HepG2 (cell line): ENCODE data around the gene GDPD1. TPM values are rescaled to one million over a fixed set of nuclear protein-coding genes. Genes with fewer than 3 reads are reported as not detected.
A peak's percentile ranks its signal among the peaks of the same experiment; 100 is the strongest.

Experiments used
- CEBPZ ChIP-seq: IDR thresholded peaks from 2 replicates; pipeline ENCODE4 v1.6.1; 2012; ENCODE audit warnings: low read length, improper control_type of control experiment
- DZIP1 ChIP-seq: sonication (generic); formaldehyde crosslinking; IDR thresholded peaks from 2 replicates; pipeline ENCODE4 v1.5.0; 2020; ENCODE audit warnings: mild to moderate bottlenecking, missing genetic modification reagents
- ERF ChIP-seq: IDR thresholded peaks from 2 replicates; pipeline ENCODE4 v1.6.1; 2018; ENCODE audit warnings: missing biosample characterization, missing genetic modification reagents
- HMGXB3 ChIP-seq: sonication (generic); formaldehyde crosslinking; IDR thresholded peaks from 2 replicates; pipeline ENCODE4 v1.4.0; 2020; ENCODE audit warnings: missing genetic modification reagents, borderline replicate concordance
- HOXA9 ChIP-seq: sonication (generic); formaldehyde crosslinking; IDR thresholded peaks from 2 replicates; pipeline ENCODE4 v1.8.1; 2022; ENCODE audit warnings: missing genetic modification reagents, mild to moderate bottlenecking, moderate library complexity, borderline replicate concordance
- MATR3 ChIP-seq: sonication (generic); formaldehyde crosslinking; IDR thresholded peaks from 2 replicates; pipeline ENCODE4 v1.4.0; 2020; ENCODE audit warnings: missing genetic modification reagents
- MTA3 ChIP-seq: sonication (generic); formaldehyde crosslinking; IDR thresholded peaks from 2 replicates; pipeline ENCODE4 v1.4.0; 2020; ENCODE audit warnings: missing genetic modification reagents
- MTF1 ChIP-seq: sonication (generic); formaldehyde crosslinking; IDR thresholded peaks from 2 replicates; pipeline ENCODE4 v1.5.0; 2020; ENCODE audit warnings: missing genetic modification reagents
- NKX3-1 ChIP-seq: sonication (generic); formaldehyde crosslinking; IDR thresholded peaks from 2 replicates; pipeline ENCODE4 v1.5.0; 2020; ENCODE audit warnings: missing genetic modification reagents
- PBX3 ChIP-seq: sonication (generic); formaldehyde crosslinking; IDR thresholded peaks from 2 replicates; pipeline ENCODE4 v1.8.1; 2023; ENCODE audit warnings: missing genetic modification reagents, inconsistent platforms, borderline replicate concordance
- REXO4 ChIP-seq: sonication (generic); formaldehyde crosslinking; IDR thresholded peaks from 2 replicates; pipeline ENCODE4 v1.8.0; 2022; ENCODE audit warnings: missing genetic modification reagents, mild to moderate bottlenecking, borderline replicate concordance
- ZNF124 ChIP-seq: sonication (generic); formaldehyde crosslinking; IDR thresholded peaks from 2 replicates; pipeline ENCODE4 v1.4.0; 2020; ENCODE audit warnings: missing genetic modification reagents
- ZNF282 ChIP-seq: fragments of 450-650 bp; IDR thresholded peaks from 2 replicates; pipeline ENCODE4 v1.6.1; 2018; ENCODE audit not compliant: partially characterized antibody
- ZNF784 ChIP-seq: sonication (generic); formaldehyde crosslinking; IDR thresholded peaks from 2 replicates; pipeline ENCODE4 v1.5.1; 2020; ENCODE audit warnings: missing genetic modification reagents, mild to moderate bottlenecking, borderline replicate concordance
- ZNF841 ChIP-seq: sonication (generic); formaldehyde crosslinking; IDR thresholded peaks from 2 replicates; pipeline ENCODE4 v1.8.1; 2023; ENCODE audit warnings: missing genetic modification reagents, borderline replicate concordance
- ZSCAN20 ChIP-seq: sonication (generic); formaldehyde crosslinking; IDR thresholded peaks from 2 replicates; pipeline ENCODE4 v1.4.0; 2020; ENCODE audit warnings: missing genetic modification reagents, mild to moderate bottlenecking, borderline replicate concordance
- polyA plus RNA-seq, 8 experiments: library from polyadenylated mRNA; depleted of rRNA in 3 of 8; stranded (reverse) in 7 of 8; unstranded in 1 of 8; fragments of >200 nt; fragmentation: Illumina TruSeq in 4 of 8; extraction: Trizol in 4 of 8; gene quantifications; 2 replicates each; pipeline versions ENCODE4 v1.2.1 to v1.2.3, GENCODE V29; 2011 to 2016; ENCODE audit warnings: low read depth in 4 of 8, missing spikeins in 1 of 8, mixed read lengths in 1 of 8; ENCODE audit not compliant: insufficient read depth in 1 of 8
- total RNA-seq, 5 experiments: library from RNA; depleted of rRNA; stranded (reverse); fragments of >200 nt; fragmentation: Illumina TruSeq; extraction: Trizol; gene quantifications; 2 replicates each; pipeline ENCODE4 v1.2.3, GENCODE V29; 2016; ENCODE audit warnings: low read depth in 1 of 5

Gene GDPD1
- total and polyA plus RNA-seq, 2 of the 13 experiments (the other 11 are each of a cell fraction or from before 2014, with no cell fraction given): 6.0 to 7.7 TPM

GRCh38 chr17:59220328-59221158, at the start of gene GDPD1 (continued):
- 0 out of 2 replicates have a peak, but pooled peaks have one; percentile 26 for TF ChIP-seq ZNF784
- TF ChIP-seq CEBPZ: no peak
- no peak for TF ChIP-seq NKX3-1 (CRISPR knock-in tag)
- no peak for TF ChIP-seq ZSCAN20 (CRISPR knock-in tag)
- no peak for TF ChIP-seq HOXA9 (CRISPR knock-in tag)
- no peak for TF ChIP-seq HMGXB3 (CRISPR knock-in tag)
- no peak for TF ChIP-seq PBX3 (CRISPR knock-in tag)
- no peak for TF ChIP-seq MATR3 (CRISPR knock-in tag)
- TF ChIP-seq ERF (CRISPR knock-in tag): peak; percentile 81; the same call in 1 of the 2 replicates
- TF ChIP-seq ZNF282: no peak
- no peak for TF ChIP-seq MTA3 (CRISPR knock-in tag)
- no peak for TF ChIP-seq MTF1 (CRISPR knock-in tag)
- TF ChIP-seq ZNF841 (CRISPR knock-in tag): no peak
- no peak for TF ChIP-seq DZIP1
- no peak for TF ChIP-seq REXO4 (CRISPR knock-in tag)
- 0 out of 2 replicates have a peak, but pooled peaks have one; percentile 64 for TF ChIP-seq ZNF124 (CRISPR knock-in tag)
